ENCODE results near the gene SMIM17.

- TF ChIP-seq CTCF (conservative IDR thresholded peaks at IDR 0.05 in 1 of 2, IDR thresholded peaks at IDR 0.05 in 1 of 2; ENCODE audit: extremely low read depth in 1 of 2, insufficient read depth in 1 of 2, low read depth in 1 of 2, low read length in 2 of 2) (no peak), EZH2 (IDR thresholded peaks at IDR 0.05; ENCODE audit: borderline replicate concordance, low read length) (no peak)
Observed at GRCh38 chr19:56642711-56643459, at the start of gene SMIM17.

All from mammary epithelial cell (primary cell).